Glomerular endothelial cell (primary cell): ENCODE measurements around the gene METTL26. TPM values are rescaled to one million over a fixed set of nuclear protein-coding genes. Genes with fewer than 3 reads are reported as not detected.

Experiments used
- DNase-seq: peaks from one replicate; pipeline ENCODE4 v3.0.0-alpha.2; 2011; ENCODE audit warnings: low read depth, low spot score; ENCODE audit errors: extremely low read depth
- total RNA-seq: library from RNA; depleted of rRNA; stranded (reverse); fragments of >200 nt; gene quantifications from 2 replicates; pipeline ENCODE4 v1.2.3, GENCODE V29; 2015

The METTL26 gene
- total RNA-seq, 1 donor from 2014 or later, result 163 TPM

- no peak for DNase-seq
These were observed 24.5 kb upstream of the METTL26 start for GRCh38 chr16:660459-661183.

GRCh38 chr16:660132-660458 lies 24.0 kb upstream of the METTL26 start:
- no peak for DNase-seq

- DNase-seq, result no peak
These were observed 23.5 kb upstream of the METTL26 start for GRCh38 chr16:659618-660017.

GRCh38 chr16:658679-659571 lies 22.8 kb upstream of the METTL26 start:
- DNase-seq, result no peak

GRCh38 chr16:657487-657886 lies 21.4 kb upstream of the METTL26 start:
- no peak for DNase-seq

- DNase-seq, result no peak
These were observed 17.9 kb upstream of the METTL26 start for GRCh38 chr16:654034-654433.

- DNase-seq, result no peak
These were observed 16.6 kb upstream of the METTL26 start for GRCh38 chr16:652454-653305.

- DNase-seq, result no peak
These were observed 15.7 kb upstream of the METTL26 start for GRCh38 chr16:651844-652243.

- no peak for DNase-seq
These were observed 13.5 kb upstream of the METTL26 start for GRCh38 chr16:649631-650030.

GRCh38 chr16:648781-649589 lies 12.9 kb upstream of the METTL26 start, which contains the start of gene WDR90:
WDR90 (plus strand) TSS chr16:649365; CDS start chr16:649417, 52 bp downstream.
- peak; percentile 25 for DNase-seq

- DNase-seq, result no peak
These were observed 12.1 kb upstream of the METTL26 start for GRCh38 chr16:648071-648780.

GRCh38 chr16:647173-647902 lies 11.2 kb upstream of the METTL26 start:
- no peak for DNase-seq

GRCh38 chr16:646679-647172 lies 10.6 kb upstream of the METTL26 start:
- no peak for DNase-seq

GRCh38 chr16:645852-646678 lies 10.0 kb upstream of the METTL26 start:
- no peak for DNase-seq

GRCh38 chr16:644556-644955 lies 8.5 kb upstream of the METTL26 start:
- no peak for DNase-seq

- DNase-seq, result no peak
These were observed 6.9 kb upstream of the METTL26 start for GRCh38 chr16:643050-643368.

GRCh38 chr16:642189-643049 lies 6.3 kb upstream of the METTL26 start:
- DNase-seq, result no peak
